Chondrocyte (in vitro differentiated cells): ENCODE measurements around the gene ADAMTS13. TPM values are rescaled to one million over a fixed set of nuclear protein-coding genes. Genes with fewer than 3 reads are reported as not detected.

Experiments
- DNase-seq: peaks from one replicate; pipeline ENCODE4 v3.0.0; 2021; ENCODE audit warnings: mixed read lengths, low spot score
- H3K27ac Mint-ChIP-seq: one replicate; pipeline ENCODE4 v1.8.0; 2021; ENCODE audit warnings: mild to moderate bottlenecking, moderate library complexity, mixed read lengths; ENCODE audit not compliant: unreplicated experiment
- H3K27me3 Mint-ChIP-seq: 2 replicates; pipeline ENCODE4 v1.8.0; 2021; ENCODE audit warnings: low read depth, mixed read lengths
- H3K36me3 Mint-ChIP-seq: 2 replicates; pipeline ENCODE4 v1.8.0; 2021; ENCODE audit warnings: low read depth, mixed read lengths
- H3K4me1 Mint-ChIP-seq: 2 replicates; pipeline ENCODE4 v1.8.0; 2021; ENCODE audit warnings: low read depth, mild to moderate bottlenecking, mixed read lengths
- H3K4me3 Mint-ChIP-seq: one replicate; pipeline ENCODE4 v1.8.0; 2021; ENCODE audit warnings: mild to moderate bottlenecking, moderate library complexity, mixed read lengths; ENCODE audit not compliant: unreplicated experiment
- H3K9me3 Mint-ChIP-seq: 2 replicates; pipeline ENCODE4 v1.8.0; 2021; ENCODE audit warnings: low read depth, mixed read lengths
- CTCF ChIP-seq: fragments of 200-600 bp; sonication (generic); IDR thresholded peaks from 2 replicates; pipeline ENCODE4 v1.5.0; 2021; ENCODE audit warnings: antibody characterized with exemption, mild to moderate bottlenecking, moderate library complexity
- total RNA-seq: library from RNA; stranded (reverse); gene quantifications from 3 replicates; pipeline ENCODE4 v1.2.1, GENCODE V29; 2021

ADAMTS13 gene
- total RNA-seq, 1 donor from 2014 or later: 5.7 TPM

GRCh38 chr9:133427658-133428348, 5.6 kb downstream of the ADAMTS13 start:
- no peaks in the 10 kb centered on the region for H3K9me3 Mint-ChIP-seq
- TF ChIP-seq CTCF: no peak
- peaks cover 5% of the 10 kb centered on the region for H3K27me3 Mint-ChIP-seq
- peak overlapping the region; percentile 52 for H3K4me3 Mint-ChIP-seq
- peaks cover 3% of the 10 kb centered on the region for H3K4me1 Mint-ChIP-seq
- H3K36me3 Mint-ChIP-seq: peaks cover 3% of the 10 kb centered on the region
- H3K27ac Mint-ChIP-seq: no peak overlapping the region
- no peak for DNase-seq

GRCh38 chr9:133428617-133429101, 6.5 kb downstream of the ADAMTS13 start:
- no peaks in the 10 kb centered on the region for H3K9me3 Mint-ChIP-seq
- H3K4me3 Mint-ChIP-seq: peak overlapping the region; percentile 4
- TF ChIP-seq CTCF: no peak
- H3K27ac Mint-ChIP-seq: no peak overlapping the region
- H3K27me3 Mint-ChIP-seq: peaks cover 5% of the 10 kb centered on the region
- no peak for DNase-seq
- H3K4me1 Mint-ChIP-seq: peaks cover 3% of the 10 kb centered on the region
- H3K36me3 Mint-ChIP-seq: peaks cover 5% of the 10 kb centered on the region

- H3K36me3 Mint-ChIP-seq: peaks cover 5% of the 10 kb centered on the region
- H3K4me1 Mint-ChIP-seq: peaks cover 3% of the 10 kb centered on the region
- peaks cover 5% of the 10 kb centered on the region for H3K27me3 Mint-ChIP-seq
- no peak overlapping the region for H3K27ac Mint-ChIP-seq
- H3K4me3 Mint-ChIP-seq: no peak overlapping the region
- no peaks in the 10 kb centered on the region for H3K9me3 Mint-ChIP-seq
- no peak for TF ChIP-seq CTCF
- no peak for DNase-seq
Observed at GRCh38 chr9:133429214-133429613, 7.0 kb downstream of the ADAMTS13 start.

DNA sequence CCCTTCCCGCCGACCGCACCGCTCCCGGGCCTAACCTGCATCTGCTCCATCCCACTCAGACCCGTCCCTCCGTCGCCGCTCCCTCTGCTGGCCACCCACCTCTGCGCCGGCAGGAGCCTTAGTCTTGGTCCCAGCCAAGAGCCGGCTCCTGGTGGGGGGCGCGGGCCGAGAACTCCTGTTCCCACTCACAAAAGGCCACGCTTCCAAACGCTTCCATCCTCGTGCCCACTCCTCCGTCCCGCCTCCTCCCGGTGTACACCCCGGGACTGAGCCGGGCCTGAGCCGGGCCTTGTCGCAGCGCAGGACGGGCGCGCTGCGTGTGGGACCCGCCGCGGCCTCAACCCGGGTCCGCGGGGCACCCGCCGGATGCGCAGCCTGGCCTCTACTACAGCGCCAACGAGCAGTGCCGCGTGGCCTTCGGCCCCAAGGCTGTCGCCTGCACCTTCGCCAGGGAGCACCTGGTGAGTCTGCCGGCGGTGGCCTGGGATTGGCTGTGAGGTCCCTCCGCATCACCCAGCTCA, 7.5 kb downstream of the ADAMTS13 start:
- Mint-ChIP-seq H3K27ac (no peak overlapping the region), H3K27me3 (peaks cover 5% of the 10 kb centered on the region), H3K9me3 (no peaks in the 10 kb centered on the region), H3K4me3 (no peak overlapping the region), H3K4me1 (peaks cover 3% of the 10 kb centered on the region), H3K36me3 (peaks cover 5% of the 10 kb centered on the region)
- peak; percentile 66 for TF ChIP-seq CTCF
- DNase-seq: no peak

- no peak overlapping the region for H3K27ac Mint-ChIP-seq
- peaks cover 4% of the 10 kb centered on the region for H3K36me3 Mint-ChIP-seq
- H3K4me1 Mint-ChIP-seq: peaks cover 3% of the 10 kb centered on the region
- no peak for TF ChIP-seq CTCF
- no peak overlapping the region for H3K4me3 Mint-ChIP-seq
- H3K9me3 Mint-ChIP-seq: no peaks in the 10 kb centered on the region
- peaks cover 5% of the 10 kb centered on the region for H3K27me3 Mint-ChIP-seq
- DNase-seq: no peak
Observed at GRCh38 chr9:133430244-133430643, 8.1 kb downstream of the ADAMTS13 start.
